DOHH2 (cell line): ENCODE measurements around the gene ME3.

Experiments used
- H3F3A ChIP-seq: fragments of 200-600 bp; sonication (generic), shearing (Covaris generic); 2 replicates; pipeline ENCODE4 v1.6.0; 2016; ENCODE audit warnings: antibody characterized with exemption, mild to moderate bottlenecking; ENCODE audit not compliant: control insufficient read depth, insufficient read depth
- H3K27ac ChIP-seq: fragments of 200-600 bp; sonication (generic); 2 replicates; pipeline ENCODE4 v1.5.1; 2014; ENCODE audit warnings: low read depth, mild to moderate bottlenecking, low read length, moderate library complexity
- H3K27me3 ChIP-seq: fragments of 200-600 bp; sonication (generic); 2 replicates; pipeline ENCODE4 v1.6.1; 2014; ENCODE audit warnings: mild to moderate bottlenecking, low read length, mixed read lengths; ENCODE audit not compliant: control insufficient read depth
- H3K36me3 ChIP-seq: fragments of 200-600 bp; sonication (generic); 2 replicates; pipeline ENCODE4 v1.6.1; 2014; ENCODE audit warnings: mild to moderate bottlenecking, low read length, moderate library complexity, mixed read lengths; ENCODE audit not compliant: control insufficient read depth
- H3K4me1 ChIP-seq: fragments of 200-600 bp; sonication (generic); 2 replicates; pipeline ENCODE4 v1.6.1; 2014; ENCODE audit warnings: mild to moderate bottlenecking, low read length, mixed read lengths; ENCODE audit not compliant: control insufficient read depth
- H3K4me2 ChIP-seq: fragments of 200-600 bp; sonication (generic); 2 replicates; pipeline ENCODE4 v1.6.0; 2014; ENCODE audit warnings: mild to moderate bottlenecking, low read length, moderate library complexity
- H3K4me3 ChIP-seq: fragments of 200-600 bp; sonication (generic); 2 replicates; pipeline ENCODE4 v1.5.1; 2014; ENCODE audit warnings: mild to moderate bottlenecking, low read length, mixed read lengths
- H3K79me2 ChIP-seq: fragments of 200-600 bp; sonication (generic); 2 replicates; pipeline ENCODE4 v1.6.1; 2014; ENCODE audit warnings: mild to moderate bottlenecking, low read length, mixed read lengths; ENCODE audit not compliant: control insufficient read depth
- H3K9me2 ChIP-seq: fragments of 200-600 bp; sonication (generic); replicated peaks from 2 replicates; pipeline ENCODE4 v1.6.1; 2014; ENCODE audit warnings: mild to moderate bottlenecking, low read length, mixed read lengths; ENCODE audit not compliant: control insufficient read depth
- H3K9me3 ChIP-seq: fragments of 200-600 bp; sonication (generic); 2 replicates; pipeline ENCODE4 v1.6.1; 2014; ENCODE audit warnings: antibody characterized with exemption, low read length, mixed read lengths; ENCODE audit not compliant: control insufficient read depth, insufficient read depth
- H4K20me1 ChIP-seq: fragments of 200-600 bp; sonication (generic); 2 replicates; pipeline ENCODE4 v1.6.0; 2014; ENCODE audit warnings: low read depth, mild to moderate bottlenecking, antibody characterized with exemption, low read length, moderate library complexity; ENCODE audit not compliant: control insufficient read depth, insufficient read depth
- CTCF ChIP-seq: fragments of 200-600 bp; sonication (generic); IDR thresholded peaks from one replicate; pipeline ENCODE4 v1.5.1; 2014; ENCODE audit warnings: antibody characterized with exemption, mild to moderate bottlenecking, low read depth, low read length; ENCODE audit not compliant: poor library complexity, severe bottlenecking
- EZH2phosphoT487 ChIP-seq: fragments of 200-600 bp; sonication (generic); IDR thresholded peaks from 2 replicates; pipeline ENCODE4 v1.6.1; 2017; ENCODE audit warnings: borderline replicate concordance, mild to moderate bottlenecking, antibody characterized with exemption, low read length, moderate library complexity, mixed read lengths

Gene ME3

GRCh38 chr11:86632499-86633269 lies 39.7 kb downstream of the ME3 start:
- no peaks in the 10 kb centered on the region for H3K4me1 ChIP-seq
- no peaks in the 10 kb centered on the region for H4K20me1 ChIP-seq
- H3K9me3 ChIP-seq = no peaks in the 10 kb centered on the region
- no peak overlapping the region for H3K4me3 ChIP-seq
- H3K36me3 ChIP-seq = no peaks in the 10 kb centered on the region
- no peak overlapping the region for H3K27ac ChIP-seq
- no peaks in the 10 kb centered on the region for H3F3A ChIP-seq
- no peaks in the 10 kb centered on the region for H3K9me2 ChIP-seq
- TF ChIP-seq CTCF (no peak), EZH2phosphoT487 (no peak)
- no peak overlapping the region for H3K4me2 ChIP-seq
- H3K79me2 ChIP-seq = no peaks in the 10 kb centered on the region
- peaks cover 4% of the 10 kb centered on the region for H3K27me3 ChIP-seq

GRCh38 chr11:86630229-86630981 lies 42.0 kb downstream of the ME3 start:
- no peak overlapping the region for H3K27ac ChIP-seq
- H3K79me2 ChIP-seq = no peaks in the 10 kb centered on the region
- no peak overlapping the region for H3K4me3 ChIP-seq
- no peaks in the 10 kb centered on the region for H4K20me1 ChIP-seq
- H3F3A ChIP-seq = no peaks in the 10 kb centered on the region
- H3K9me2 ChIP-seq = no peaks in the 10 kb centered on the region
- H3K4me1 ChIP-seq = no peaks in the 10 kb centered on the region
- H3K36me3 ChIP-seq = no peaks in the 10 kb centered on the region
- no peak overlapping the region for H3K4me2 ChIP-seq
- TF ChIP-seq EZH2phosphoT487 = no peak
- H3K9me3 ChIP-seq = no peaks in the 10 kb centered on the region
- H3K27me3 ChIP-seq = 0 out of 2 replicates have a peak, but pooled peaks cover 4% of the 10 kb centered on the region

- 0 out of 2 replicates have a peak, but pooled peaks cover 8% of the 10 kb centered on the region for H3K27me3 ChIP-seq
- no peaks in the 10 kb centered on the region for H3K9me2 ChIP-seq
- no peak overlapping the region for H3K4me2 ChIP-seq
- no peaks in the 10 kb centered on the region for H3K36me3 ChIP-seq
- no peaks in the 10 kb centered on the region for H3K79me2 ChIP-seq
- no peak for TF ChIP-seq EZH2phosphoT487
- TF ChIP-seq CTCF = no peak
- no peaks in the 10 kb centered on the region for H3F3A ChIP-seq
- H3K9me3 ChIP-seq = no peaks in the 10 kb centered on the region
- H3K4me3 ChIP-seq = no peak overlapping the region
- H4K20me1 ChIP-seq = no peaks in the 10 kb centered on the region
- H3K4me1 ChIP-seq = no peaks in the 10 kb centered on the region
- H3K27ac ChIP-seq = no peak overlapping the region
Observed at GRCh38 chr11:86629045-86629706, 43.2 kb downstream of the ME3 start.
